ENCODE measurements around the gene CIC.
"Not testable (repeated sequence)": the region's sequence is repeated elsewhere in the genome, so short reads cannot be mapped to it uniquely, and the experiment has no call there.

CIC gene

DNA sequence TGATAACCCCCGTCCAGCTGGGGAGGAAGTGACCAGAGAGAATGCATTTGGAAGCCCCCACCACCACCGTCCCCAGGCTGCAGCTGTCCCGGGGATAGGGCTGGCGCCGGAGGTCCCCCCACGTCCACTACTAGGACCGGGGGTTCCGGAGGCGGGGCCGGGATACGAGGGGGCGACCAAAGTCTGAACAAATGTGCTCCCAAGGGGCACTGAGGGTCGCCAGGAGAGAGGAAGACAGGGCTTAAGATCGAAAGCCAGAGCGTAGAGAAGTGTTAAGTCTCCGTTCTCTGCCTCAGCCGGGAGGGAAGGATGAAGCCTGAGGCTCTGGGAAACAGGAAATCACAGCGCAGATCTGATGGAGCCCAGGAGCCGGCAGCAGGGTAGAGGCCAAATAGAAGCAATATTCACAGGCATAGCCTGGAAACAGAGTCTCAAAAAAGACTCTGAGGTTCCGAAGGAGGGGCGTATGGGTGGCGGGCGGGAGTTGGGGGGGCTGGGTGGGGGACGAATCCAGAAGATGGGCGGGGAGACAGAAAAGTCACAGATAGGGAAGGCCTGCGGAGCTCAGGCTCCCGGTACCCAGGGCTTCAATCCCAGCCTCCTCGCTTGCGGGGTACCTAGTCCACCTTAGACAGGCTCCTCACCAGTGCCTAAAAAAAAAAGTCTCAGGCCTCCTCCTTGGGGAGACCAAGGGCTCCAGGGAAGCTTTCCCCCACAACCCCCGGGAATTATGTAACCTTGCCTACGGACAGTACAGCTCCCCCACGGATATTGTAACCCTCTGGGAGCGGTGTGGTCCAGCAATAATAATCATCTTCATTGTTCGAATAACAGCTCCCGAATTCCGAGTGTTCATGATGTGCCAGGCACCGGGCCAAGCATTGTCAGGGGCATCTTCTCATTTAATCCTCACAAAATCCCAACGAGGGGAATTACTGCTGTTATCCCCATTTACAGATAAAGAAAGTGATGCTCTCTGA is 13.0 kb upstream of the CIC start:
- DNase-seq (ENCODE audit: low read depth in 2 of 2), result peak; percentile 68 to 71
- TF ChIP-seq, protein P1, sequence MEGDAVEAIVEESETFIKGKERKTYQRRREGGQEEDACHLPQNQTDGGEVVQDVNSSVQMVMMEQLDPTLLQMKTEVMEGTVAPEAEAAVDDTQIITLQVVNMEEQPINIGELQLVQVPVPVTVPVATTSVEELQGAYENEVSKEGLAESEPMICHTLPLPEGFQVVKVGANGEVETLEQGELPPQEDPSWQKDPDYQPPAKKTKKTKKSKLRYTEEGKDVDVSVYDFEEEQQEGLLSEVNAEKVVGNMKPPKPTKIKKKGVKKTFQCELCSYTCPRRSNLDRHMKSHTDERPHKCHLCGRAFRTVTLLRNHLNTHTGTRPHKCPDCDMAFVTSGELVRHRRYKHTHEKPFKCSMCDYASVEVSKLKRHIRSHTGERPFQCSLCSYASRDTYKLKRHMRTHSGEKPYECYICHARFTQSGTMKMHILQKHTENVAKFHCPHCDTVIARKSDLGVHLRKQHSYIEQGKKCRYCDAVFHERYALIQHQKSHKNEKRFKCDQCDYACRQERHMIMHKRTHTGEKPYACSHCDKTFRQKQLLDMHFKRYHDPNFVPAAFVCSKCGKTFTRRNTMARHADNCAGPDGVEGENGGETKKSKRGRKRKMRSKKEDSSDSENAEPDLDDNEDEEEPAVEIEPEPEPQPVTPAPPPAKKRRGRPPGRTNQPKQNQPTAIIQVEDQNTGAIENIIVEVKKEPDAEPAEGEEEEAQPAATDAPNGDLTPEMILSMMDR (IDR thresholded peaks at IDR 0.05; ENCODE audit: low read depth, low read length), result no peak
- peak overlapping the region; percentile 56 to 60 for H3K4me3 ChIP-seq (replicated peaks in 1 of 2; ENCODE audit: low read depth in 2 of 2, low read length in 2 of 2)

DNA sequence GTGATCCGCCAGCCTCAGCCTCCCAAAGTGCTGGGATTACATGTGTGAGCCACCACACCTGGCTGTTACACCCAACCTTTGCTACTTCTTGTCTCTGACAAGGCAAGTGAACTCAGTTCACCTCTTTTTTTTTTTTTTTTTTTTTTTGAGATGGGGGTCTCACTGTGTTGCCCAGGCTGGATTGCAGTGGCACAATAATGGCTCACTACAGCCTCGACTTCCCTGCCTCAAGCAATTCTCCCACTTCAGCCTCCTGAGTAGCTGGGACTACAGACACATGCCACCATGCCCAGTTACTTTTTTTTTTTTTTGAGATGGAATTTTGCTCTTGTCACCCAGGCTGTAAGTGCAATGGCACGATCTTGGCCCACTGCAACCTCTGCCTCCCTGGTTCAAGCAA is 11.2 kb upstream of the CIC start:
- DNase-seq (ENCODE audit: low read depth in 2 of 2); H3K4me3 ChIP-seq (replicated peaks in 1 of 2; ENCODE audit: low read depth in 2 of 2, low read length in 2 of 2): not testable (repeated sequence)

DNA sequence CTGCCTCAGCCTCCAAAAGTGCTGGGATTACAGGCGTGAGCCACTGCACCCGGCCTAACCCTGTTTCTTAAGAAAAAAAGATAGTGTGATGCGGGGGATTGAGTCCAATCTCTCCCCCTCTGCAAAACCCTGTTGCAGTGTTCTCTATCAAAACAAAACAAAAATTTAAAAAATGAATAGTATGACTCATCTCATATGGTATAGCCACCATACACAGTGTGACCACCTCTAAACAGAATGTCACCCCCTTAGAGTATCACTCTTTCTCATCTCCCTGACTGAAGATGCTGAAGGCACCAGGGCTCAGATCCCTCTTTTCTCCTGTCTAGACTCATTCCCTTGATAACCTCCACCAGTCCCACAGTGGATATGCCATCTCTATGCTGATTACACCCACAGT is 7.3 kb upstream of the CIC start:
- no peak overlapping the region for H3K4me3 ChIP-seq (replicated peaks in 1 of 2; ENCODE audit: low read depth in 2 of 2, low read length in 2 of 2)
- TF ChIP-seq, protein P1 (IDR thresholded peaks at IDR 0.05; ENCODE audit: low read depth, low read length), result no peak
- DNase-seq (ENCODE audit: low read depth in 2 of 2), result no peak

DNA sequence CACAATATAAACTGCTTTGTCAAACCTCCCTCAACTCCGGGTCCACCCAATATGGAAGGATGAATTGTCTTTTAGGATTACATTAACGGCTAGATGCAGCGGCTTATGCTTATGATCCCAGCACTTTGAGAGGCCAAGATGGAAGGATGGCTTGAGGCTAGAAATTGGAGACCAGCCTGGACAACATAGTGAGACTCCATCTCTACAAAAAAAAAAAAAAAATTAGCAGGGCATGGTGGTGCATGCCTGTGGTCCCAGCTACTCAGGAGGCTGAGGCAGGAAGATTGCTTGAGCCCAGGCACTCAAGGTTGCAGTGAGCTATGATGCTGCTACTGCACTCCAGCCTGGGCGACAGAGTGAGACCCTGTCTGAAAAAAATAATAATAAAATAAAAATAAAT is 2.9 kb upstream of the CIC start:
- DNase-seq (ENCODE audit: low read depth in 2 of 2); H3K4me3 ChIP-seq (replicated peaks in 1 of 2; ENCODE audit: low read depth in 2 of 2, low read length in 2 of 2): not testable (repeated sequence)

DNA sequence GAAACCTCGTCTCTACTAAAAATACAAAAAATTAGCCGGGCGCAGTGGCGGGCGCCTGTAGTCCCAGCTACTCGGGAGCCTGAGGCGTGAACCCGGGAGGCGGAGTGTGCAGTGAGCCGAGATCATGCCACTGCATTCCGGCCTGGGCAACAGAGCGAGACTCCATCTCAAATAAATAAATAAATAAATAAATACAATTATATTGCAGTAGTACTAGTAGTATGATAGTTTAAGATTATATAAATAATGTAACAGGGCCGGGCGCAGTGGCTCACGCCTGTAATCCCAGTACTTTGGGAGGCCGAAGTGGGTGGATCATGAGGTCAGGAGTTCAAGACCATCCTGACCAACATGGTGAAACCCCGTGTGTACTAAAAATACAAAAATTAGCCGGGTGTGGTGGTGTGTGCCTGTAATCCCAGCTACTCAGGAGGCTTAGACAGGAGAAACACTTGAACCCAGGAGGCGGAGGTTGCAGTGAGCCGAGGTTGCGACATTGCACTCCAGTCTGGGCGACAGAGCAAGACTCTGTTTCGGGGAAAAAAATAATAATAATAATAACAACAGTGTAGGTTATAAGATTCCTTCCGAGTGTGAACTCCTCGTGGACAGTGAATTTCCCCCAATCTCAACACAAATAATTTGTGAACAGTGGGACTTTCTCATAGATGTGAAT is 2.0 kb upstream of the CIC start:
- not testable (repeated sequence) for H3K4me3 ChIP-seq (replicated peaks in 1 of 2; ENCODE audit: low read depth in 2 of 2, low read length in 2 of 2); DNase-seq (ENCODE audit: low read depth in 2 of 2)

DNA sequence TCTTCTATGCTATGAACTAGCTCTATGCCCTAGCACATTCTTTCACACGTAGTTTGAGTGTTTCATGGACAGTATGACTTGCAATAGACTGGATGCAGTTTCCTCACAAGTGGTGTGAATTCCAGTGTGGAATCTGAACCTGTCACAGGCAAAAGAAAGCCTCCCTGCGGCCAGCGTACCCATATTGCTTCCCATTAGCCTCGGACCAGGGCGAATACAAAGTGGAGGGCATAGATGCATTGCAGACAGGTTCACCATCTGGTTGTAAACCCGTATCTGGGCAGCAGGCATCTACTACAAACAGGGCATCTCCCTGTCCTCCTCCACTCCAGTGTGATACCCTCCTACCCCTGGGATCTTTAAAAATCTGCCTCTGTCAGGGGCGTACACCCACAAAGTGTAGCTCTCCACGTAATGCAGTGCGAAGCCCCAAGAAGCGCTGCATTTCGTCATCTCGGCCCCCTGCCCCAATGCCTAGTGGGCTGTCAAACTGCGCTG is 1.4 kb upstream of the CIC start:
- TF ChIP-seq, protein P1 (IDR thresholded peaks at IDR 0.05; ENCODE audit: low read depth, low read length), result no peak
- peak in 1 of 2 donors; percentile 34 for DNase-seq (ENCODE audit: low read depth in 2 of 2)
- H3K4me3 ChIP-seq (replicated peaks in 1 of 2; ENCODE audit: low read depth in 2 of 2, low read length in 2 of 2), result peak overlapping the region; percentile 50 to 77

DNA sequence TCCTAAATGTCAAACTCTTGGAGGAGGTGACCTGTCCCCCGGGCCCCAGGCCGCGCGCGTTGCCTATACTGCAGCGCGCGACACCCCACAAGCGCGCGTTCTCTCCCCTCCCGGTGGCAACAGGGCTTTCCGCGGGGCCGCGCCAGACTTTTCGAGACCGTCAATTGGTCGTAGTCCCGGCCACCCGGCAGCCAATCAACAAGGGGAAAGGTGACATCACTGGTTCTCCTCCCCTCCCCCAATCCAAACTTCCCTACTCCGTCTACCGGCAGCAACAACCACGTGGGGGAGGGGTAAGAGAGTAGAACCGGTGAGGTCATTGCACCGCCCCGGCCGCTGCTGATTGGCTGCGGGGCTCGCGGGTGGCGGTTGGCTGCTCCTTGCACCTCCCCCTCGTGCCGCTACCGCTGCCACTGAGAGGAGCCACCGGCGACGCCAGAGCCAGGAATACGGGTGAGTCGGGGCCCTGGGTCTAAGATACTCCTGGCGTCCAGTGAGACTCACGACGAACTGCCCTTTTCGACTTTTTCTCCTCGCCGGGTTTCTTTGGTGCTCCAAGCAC is 829 bp upstream of the CIC start:
- H3K4me3 ChIP-seq (replicated peaks in 1 of 2; ENCODE audit: low read depth in 2 of 2, low read length in 2 of 2), result peak overlapping the region; percentile 77 to 87
- TF ChIP-seq, protein P1 (IDR thresholded peaks at IDR 0.05; ENCODE audit: low read depth, low read length), result no peak
- DNase-seq (ENCODE audit: low read depth in 2 of 2), result peak; percentile 100
